ENCODE data around the gene CRNKL1. TPM values are rescaled to one million over a fixed set of nuclear protein-coding genes. Genes with fewer than 3 reads are reported as not detected.

Gene CRNKL1
- total RNA-seq, 1 experiment from 2014 or later, result 20.4 TPM

DNA sequence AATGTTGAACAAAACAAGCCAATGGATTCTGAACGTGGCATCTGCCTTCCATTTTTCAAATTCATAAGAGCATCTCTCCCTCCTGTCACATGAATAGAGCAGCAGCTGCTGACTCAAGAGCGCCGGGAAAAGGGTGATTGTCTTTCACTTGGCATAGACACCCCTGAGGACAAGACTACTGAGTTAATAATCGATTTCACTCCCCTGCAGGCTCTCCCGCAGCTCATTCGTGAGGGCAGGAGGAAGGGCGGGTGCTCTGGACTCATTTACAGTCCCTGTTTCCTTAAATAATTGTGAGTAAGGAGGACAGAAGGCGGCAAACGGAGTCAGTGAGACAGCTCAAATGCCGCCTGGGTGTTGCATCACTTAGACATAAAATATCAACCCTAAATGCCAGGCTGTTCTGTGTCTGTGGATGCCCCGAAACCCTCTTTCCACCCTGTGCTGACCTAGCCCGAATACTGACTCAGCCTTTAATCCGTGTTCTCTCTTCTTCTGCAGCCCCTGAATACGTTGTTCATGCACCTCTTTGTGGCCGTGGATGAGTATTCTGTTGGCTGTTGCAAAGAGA lies 21.6 kb upstream of the CRNKL1 start:
- no peak overlapping the region for H3K27ac ChIP-seq (ENCODE audit: low read depth, low read length)
- no peaks in the 10 kb centered on the region for H3K9me3 ChIP-seq (ENCODE audit: control insufficient read depth in 1 of 2, insufficient read depth in 1 of 2, low read depth in 1 of 2, low read length in 2 of 2)
- H3K9ac ChIP-seq (ENCODE audit: low read length), result no peak overlapping the region
- DNase-seq (ENCODE audit: low read depth, low spot score) (no peak), ATAC-seq (no peak)
- POLR2A ChIA-PET, result no interaction called here
- RAD21 ChIA-PET (ENCODE audit: low non-redundant PET in 1 of 2, low total read pairs in 2 of 2, uncharacterized antibody in 2 of 2, unreplicated experiment in 2 of 2), result no interaction called here
- TF ChIP-seq, protein P1, sequence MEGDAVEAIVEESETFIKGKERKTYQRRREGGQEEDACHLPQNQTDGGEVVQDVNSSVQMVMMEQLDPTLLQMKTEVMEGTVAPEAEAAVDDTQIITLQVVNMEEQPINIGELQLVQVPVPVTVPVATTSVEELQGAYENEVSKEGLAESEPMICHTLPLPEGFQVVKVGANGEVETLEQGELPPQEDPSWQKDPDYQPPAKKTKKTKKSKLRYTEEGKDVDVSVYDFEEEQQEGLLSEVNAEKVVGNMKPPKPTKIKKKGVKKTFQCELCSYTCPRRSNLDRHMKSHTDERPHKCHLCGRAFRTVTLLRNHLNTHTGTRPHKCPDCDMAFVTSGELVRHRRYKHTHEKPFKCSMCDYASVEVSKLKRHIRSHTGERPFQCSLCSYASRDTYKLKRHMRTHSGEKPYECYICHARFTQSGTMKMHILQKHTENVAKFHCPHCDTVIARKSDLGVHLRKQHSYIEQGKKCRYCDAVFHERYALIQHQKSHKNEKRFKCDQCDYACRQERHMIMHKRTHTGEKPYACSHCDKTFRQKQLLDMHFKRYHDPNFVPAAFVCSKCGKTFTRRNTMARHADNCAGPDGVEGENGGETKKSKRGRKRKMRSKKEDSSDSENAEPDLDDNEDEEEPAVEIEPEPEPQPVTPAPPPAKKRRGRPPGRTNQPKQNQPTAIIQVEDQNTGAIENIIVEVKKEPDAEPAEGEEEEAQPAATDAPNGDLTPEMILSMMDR (IDR thresholded peaks at IDR 0.05 in 2 of 3, conservative IDR thresholded peaks at IDR 0.05 in 1 of 3; ENCODE audit: borderline replicate concordance in 1 of 3, insufficient read depth in 1 of 3, low read depth in 2 of 3, low read length in 2 of 3), result no peak
- TF ChIP-seq, protein P2, sequence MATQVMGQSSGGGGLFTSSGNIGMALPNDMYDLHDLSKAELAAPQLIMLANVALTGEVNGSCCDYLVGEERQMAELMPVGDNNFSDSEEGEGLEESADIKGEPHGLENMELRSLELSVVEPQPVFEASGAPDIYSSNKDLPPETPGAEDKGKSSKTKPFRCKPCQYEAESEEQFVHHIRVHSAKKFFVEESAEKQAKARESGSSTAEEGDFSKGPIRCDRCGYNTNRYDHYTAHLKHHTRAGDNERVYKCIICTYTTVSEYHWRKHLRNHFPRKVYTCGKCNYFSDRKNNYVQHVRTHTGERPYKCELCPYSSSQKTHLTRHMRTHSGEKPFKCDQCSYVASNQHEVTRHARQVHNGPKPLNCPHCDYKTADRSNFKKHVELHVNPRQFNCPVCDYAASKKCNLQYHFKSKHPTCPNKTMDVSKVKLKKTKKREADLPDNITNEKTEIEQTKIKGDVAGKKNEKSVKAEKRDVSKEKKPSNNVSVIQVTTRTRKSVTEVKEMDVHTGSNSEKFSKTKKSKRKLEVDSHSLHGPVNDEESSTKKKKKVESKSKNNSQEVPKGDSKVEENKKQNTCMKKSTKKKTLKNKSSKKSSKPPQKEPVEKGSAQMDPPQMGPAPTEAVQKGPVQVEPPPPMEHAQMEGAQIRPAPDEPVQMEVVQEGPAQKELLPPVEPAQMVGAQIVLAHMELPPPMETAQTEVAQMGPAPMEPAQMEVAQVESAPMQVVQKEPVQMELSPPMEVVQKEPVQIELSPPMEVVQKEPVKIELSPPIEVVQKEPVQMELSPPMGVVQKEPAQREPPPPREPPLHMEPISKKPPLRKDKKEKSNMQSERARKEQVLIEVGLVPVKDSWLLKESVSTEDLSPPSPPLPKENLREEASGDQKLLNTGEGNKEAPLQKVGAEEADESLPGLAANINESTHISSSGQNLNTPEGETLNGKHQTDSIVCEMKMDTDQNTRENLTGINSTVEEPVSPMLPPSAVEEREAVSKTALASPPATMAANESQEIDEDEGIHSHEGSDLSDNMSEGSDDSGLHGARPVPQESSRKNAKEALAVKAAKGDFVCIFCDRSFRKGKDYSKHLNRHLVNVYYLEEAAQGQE (IDR thresholded peaks at IDR 0.05; ENCODE audit: low read depth), result no peak
- TF ChIP-seq JUND (IDR thresholded peaks at IDR 0.05), result no peak
- TF ChIP-seq FOSL1 (IDR thresholded peaks at IDR 0.05; ENCODE audit: low read depth), result no peak
- TF ChIP-seq, protein P3, sequence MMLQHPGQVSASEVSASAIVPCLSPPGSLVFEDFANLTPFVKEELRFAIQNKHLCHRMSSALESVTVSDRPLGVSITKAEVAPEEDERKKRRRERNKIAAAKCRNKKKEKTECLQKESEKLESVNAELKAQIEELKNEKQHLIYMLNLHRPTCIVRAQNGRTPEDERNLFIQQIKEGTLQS (IDR thresholded peaks at IDR 0.05), result no peak
- no peak for TF ChIP-seq CBX3 (IDR thresholded peaks at IDR 0.05; ENCODE audit: low read depth)
- TF ChIP-seq POLR2AphosphoS5 (IDR thresholded peaks at IDR 0.05; ENCODE audit: low read depth, low read length), result no peak
- TF ChIP-seq SRF (IDR thresholded peaks at IDR 0.05; ENCODE audit: low read depth), result no peak
- TF ChIP-seq EZH2 (IDR thresholded peaks at IDR 0.05), result no peak
- TF ChIP-seq POLR2A (IDR thresholded peaks at IDR 0.05; ENCODE audit: borderline replicate concordance, extremely low read depth, insufficient read depth, insufficient read length), result no peak
- no peaks in the 10 kb centered on the region for H3K9me2 ChIP-seq (ENCODE audit: insufficient read depth)
- no peaks in the 10 kb centered on the region for H3K79me2 ChIP-seq (ENCODE audit: insufficient read depth, low read length)
- no peaks in the 10 kb centered on the region for H3K36me3 ChIP-seq (ENCODE audit: control insufficient read depth in 1 of 2, insufficient read depth in 2 of 2, low read length in 2 of 2)
- CTCF ChIA-PET, result no interaction called here
- H3K4me3 ChIP-seq (replicated peaks in 1 of 2; ENCODE audit: low read depth in 1 of 2, low read length in 2 of 2), result no peak overlapping the region
- intact Hi-C loops (cut with micrococcal nuclease), result no loop called here
- no peaks in the 10 kb centered on the region for H3K27me3 ChIP-seq (ENCODE audit: insufficient read depth, low read length)
- no peak overlapping the region for H3K4me2 ChIP-seq (ENCODE audit: low read length)
- H2AFZ ChIP-seq (ENCODE audit: low read depth, low read length, poor library complexity, severe bottlenecking), result no peak overlapping the region
- no TSS peak for BruUV-seq (replicated peaks)
- no peaks in the 10 kb centered on the region for H4K20me1 ChIP-seq (ENCODE audit: insufficient read depth)
- H3K4me1 ChIP-seq (ENCODE audit: control insufficient read depth in 1 of 2, insufficient read depth in 2 of 2, low read length in 2 of 2), result no peaks in the 10 kb centered on the region
